Brain pericyte (primary cell): ENCODE results near the gene TBC1D21.

Source experiments
- DNase-seq: peaks from one replicate; pipeline ENCODE4 v3.0.0-alpha.2; 2012; ENCODE audit warnings: low read depth, low spot score

Gene TBC1D21

GRCh38 chr15:73888224-73889041, 15.1 kb downstream of the TBC1D21 start:
- DNase-seq = no peak

GRCh38 chr15:73889053-73889761, 15.8 kb downstream of the TBC1D21 start:
- DNase-seq = no peak

GRCh38 chr15:73889762-73890124, 16.4 kb downstream of the TBC1D21 start:
- no peak for DNase-seq

GRCh38 chr15:73891328-73892315, 18.3 kb downstream of the TBC1D21 start:
- DNase-seq = no peak

- DNase-seq = no peak
Measured at GRCh38 chr15:73892446-73893226, 19.3 kb downstream of the TBC1D21 start.

GRCh38 chr15:73894133-73894814, 20.9 kb downstream of the TBC1D21 start:
- no peak for DNase-seq

GRCh38 chr15:73897441-73898261, 24.3 kb downstream of the TBC1D21 start:
- peak; percentile 31 for DNase-seq

GRCh38 chr15:73899197-73900094, 26.1 kb downstream of the TBC1D21 start:
- DNase-seq = no peak

- DNase-seq = no peak
Measured at GRCh38 chr15:73900095-73900712, 26.8 kb downstream of the TBC1D21 start.

- DNase-seq = no peak
Measured at GRCh38 chr15:73901126-73901810, 27.9 kb downstream of the TBC1D21 start.

GRCh38 chr15:73902121-73903020, 29.0 kb downstream of the TBC1D21 start:
- DNase-seq = no peak

GRCh38 chr15:73904026-73904815, 30.9 kb downstream of the TBC1D21 start:
- no peak for DNase-seq

- no peak for DNase-seq
Measured at GRCh38 chr15:73905225-73905827, 32.0 kb downstream of the TBC1D21 start.

GRCh38 chr15:73906346-73907034, 33.1 kb downstream of the TBC1D21 start:
- DNase-seq = no peak

- no peak for DNase-seq
Measured at GRCh38 chr15:73907035-73907408, 33.7 kb downstream of the TBC1D21 start.
